GM18907 (cell line): ENCODE data around the gene SHKBP1.
A peak's percentile ranks its signal among the peaks of the same experiment; 100 is the strongest.
"Not testable (repeated sequence)": the region's sequence is repeated elsewhere in the genome, so short reads cannot be mapped to it uniquely, and the experiment has no call there.

Source experiments
- ATAC-seq: cut with Tn5 transposase; IDR thresholded peaks from one replicate; pipeline ENCODE4 v1.9.1; 2021; ENCODE audit warnings: mild to moderate bottlenecking, moderate library complexity; ENCODE audit not compliant: unreplicated experiment

The SHKBP1 gene

DNA sequence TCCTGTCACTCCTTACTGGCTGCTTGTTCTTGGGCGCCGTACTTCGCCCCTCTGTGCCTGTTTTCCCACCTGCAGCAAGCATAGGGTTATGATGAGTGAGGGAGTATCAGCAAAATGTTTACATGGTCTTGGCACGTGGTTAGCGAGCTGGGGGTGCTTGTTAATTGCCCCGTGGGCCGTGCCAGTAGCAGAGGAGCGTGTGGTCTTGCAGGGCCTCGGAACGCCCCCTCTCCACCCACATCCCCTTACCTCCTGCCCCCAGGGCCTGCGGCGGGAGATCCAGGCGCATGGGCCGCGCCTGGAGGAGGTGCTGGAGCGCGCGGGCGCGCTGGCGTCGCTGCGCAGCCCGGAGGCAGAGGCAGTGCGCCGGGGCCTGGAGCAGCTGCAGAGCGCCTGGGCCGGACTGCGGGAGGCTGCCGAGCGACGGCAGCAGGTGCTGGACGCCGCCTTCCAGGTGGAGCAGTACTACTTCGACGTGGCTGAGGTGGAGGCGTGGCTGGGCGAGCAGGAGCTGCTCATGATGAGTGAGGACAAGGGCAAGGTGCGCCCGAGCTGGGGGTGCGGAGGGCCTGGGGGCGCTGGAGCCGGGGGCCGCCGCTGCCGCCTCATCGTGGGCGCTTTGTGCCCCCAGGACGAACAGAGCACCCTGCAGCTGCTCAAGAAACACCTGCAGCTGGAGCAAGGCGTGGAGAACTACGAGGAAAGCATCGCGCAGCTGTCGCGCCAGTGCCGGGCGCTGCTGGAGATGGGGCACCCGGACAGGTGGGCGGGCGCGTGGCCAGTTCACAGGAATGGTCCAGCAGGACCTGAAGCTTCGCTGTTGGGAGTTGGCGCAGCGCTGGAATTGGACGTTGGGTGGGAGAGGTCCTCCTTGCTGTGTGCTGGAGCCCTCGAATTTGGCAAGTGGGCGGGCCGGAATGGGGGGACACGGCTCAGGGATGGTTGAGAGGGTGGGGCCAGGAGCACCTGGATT is 22.5 kb upstream of the SHKBP1 start:
- no peak for ATAC-seq

DNA sequence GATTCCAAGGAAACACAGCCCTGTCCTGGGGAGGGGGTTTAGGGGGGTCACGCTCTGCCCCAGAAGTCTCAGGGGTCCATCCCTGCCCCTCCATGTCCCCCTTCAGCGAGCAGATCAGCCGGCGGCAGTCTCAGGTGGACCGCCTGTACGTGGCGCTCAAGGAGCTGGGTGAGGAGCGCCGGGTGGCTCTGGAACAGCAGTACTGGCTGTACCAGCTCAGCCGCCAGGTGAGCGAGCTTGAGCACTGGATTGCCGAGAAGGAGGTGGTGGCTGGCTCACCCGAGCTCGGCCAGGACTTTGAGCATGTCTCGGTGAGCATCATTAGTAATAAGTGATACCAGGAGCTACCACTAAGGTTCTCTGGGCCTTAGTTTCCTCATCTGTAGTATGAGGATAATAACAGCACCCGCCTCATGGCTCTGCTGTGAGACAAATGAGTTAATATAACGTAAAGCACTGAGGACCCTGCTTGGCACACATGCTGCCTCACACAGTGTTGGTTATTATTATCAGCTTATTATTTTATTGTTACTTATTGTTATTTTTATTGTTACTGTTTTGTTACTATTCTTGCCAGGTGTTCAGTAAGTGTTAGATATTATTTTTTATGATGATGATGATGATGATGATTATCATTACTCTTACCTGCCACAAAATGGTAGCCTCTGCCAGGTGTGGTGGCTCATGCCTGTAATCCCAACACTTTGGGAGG is 20.5 kb upstream of the SHKBP1 start:
- no peak for ATAC-seq

DNA sequence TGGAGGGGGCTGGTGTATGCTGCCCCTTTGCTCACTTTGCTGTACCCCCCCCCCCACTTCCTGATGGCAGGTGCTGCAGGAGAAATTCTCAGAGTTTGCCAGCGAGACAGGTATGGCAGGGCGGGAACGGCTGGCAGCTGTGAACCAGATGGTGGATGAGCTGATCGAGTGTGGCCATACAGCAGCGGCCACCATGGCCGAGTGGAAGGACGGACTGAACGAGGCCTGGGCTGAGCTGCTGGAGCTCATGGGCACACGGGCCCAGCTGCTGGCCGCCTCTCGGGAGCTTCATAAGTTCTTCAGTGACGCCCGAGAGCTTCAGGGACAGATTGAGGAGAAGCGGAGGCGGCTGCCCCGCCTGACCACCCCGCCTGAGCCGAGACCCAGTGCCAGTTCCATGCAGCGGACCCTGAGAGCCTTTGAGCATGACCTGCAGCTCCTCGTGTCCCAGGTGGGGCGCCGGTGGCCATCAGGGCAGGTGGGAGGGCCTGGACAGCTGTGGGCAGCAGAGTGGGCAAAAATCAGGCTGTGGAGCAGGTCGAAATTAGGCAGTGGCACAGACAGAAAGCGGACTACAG is 19.6 kb upstream of the SHKBP1 start:
- ATAC-seq, result no peak

DNA sequence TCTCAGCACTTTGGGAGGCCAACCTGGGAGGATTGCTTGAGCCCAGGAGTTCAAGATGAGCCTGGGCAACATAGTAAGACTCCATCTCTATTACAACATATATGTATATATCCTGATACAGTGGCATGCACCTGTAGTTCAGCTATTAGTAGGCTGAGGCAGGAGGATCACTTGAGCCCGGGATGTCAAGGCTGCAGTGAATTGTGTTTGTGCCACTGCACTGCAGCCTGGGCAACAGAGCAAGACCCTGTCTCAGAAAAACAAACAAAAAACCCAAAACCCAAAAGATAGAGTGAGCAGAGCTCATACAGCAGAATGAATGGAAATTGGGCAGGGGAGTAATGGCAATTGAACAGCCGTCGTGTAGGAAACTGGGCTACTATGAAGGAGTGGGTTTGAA is 17.3 kb upstream of the SHKBP1 start:
- ATAC-seq, result no peak

DNA sequence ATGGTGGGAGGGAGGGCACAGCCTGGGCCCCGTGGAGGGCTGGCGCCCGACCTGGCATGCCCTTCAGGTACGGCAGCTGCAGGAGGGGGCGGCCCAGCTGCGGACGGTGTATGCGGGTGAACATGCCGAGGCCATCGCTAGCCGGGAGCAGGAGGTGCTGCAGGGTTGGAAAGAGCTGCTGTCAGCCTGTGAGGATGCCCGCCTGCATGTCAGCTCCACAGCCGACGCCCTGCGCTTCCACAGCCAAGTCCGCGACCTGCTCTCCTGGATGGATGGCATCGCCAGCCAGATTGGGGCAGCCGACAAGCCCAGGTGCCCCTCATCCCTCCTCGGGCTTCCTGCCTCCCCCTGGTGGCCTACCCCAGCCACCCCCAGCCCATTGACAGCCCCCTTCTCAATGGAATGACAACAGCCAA is 16.6 kb upstream of the SHKBP1 start:
- no peak for ATAC-seq

DNA sequence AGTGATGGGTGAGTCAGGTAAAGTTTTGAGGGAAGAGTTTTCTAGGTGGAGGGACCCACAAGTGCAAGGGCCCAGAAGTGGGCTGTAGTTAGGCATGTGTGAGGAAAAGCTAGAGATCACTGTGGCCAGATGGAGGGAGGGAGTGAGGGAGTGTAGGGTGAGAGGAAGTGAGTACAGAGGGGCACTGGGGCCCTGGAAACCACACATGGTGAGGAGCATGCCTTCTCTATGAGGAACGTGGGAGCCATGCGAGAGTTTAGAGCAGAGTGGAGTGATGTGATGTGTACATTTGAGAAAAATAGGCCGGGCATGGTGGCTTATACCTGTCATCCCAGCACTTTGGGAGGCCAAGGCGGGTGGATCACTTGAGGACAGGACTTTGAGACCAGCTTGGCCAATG is 14.7 kb upstream of the SHKBP1 start:
- no peak for ATAC-seq

DNA sequence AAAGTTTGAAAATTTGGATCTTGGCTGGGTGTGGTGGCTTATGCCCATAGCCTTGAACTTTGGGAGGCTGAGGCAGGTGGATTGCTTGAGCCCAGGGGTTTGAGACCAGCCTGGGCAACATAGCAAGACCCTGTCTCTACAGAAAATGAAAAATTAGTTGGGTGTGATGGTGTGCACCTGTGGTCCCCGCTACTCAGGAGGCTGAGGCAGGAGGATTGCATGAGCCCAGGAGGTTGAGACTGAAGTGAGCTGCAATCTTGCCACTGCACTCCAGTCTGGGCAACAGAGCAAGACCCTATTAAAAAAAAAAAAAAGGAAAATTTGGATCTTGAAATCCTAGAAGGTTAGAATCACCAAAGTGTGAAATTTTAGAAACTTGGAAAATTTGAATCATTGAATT is 12.1 kb upstream of the SHKBP1 start:
- ATAC-seq, result not testable (repeated sequence)

DNA sequence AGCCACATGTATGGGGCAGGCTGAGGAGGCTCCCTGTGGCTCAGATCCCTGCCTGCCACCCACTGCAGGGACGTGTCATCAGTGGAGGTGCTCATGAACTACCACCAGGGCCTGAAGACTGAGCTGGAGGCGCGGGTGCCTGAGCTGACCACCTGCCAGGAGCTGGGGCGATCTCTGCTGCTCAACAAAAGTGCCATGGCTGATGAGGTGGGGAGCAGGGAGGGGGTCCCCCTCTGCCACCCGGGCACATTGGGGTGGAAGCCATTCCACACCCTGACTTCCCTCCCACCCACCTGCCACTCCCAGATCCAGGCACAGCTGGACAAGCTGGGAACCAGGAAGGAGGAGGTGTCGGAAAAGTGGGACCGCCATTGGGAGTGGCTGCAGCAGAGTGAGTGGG is 11.3 kb upstream of the SHKBP1 start:
- no peak for ATAC-seq

DNA sequence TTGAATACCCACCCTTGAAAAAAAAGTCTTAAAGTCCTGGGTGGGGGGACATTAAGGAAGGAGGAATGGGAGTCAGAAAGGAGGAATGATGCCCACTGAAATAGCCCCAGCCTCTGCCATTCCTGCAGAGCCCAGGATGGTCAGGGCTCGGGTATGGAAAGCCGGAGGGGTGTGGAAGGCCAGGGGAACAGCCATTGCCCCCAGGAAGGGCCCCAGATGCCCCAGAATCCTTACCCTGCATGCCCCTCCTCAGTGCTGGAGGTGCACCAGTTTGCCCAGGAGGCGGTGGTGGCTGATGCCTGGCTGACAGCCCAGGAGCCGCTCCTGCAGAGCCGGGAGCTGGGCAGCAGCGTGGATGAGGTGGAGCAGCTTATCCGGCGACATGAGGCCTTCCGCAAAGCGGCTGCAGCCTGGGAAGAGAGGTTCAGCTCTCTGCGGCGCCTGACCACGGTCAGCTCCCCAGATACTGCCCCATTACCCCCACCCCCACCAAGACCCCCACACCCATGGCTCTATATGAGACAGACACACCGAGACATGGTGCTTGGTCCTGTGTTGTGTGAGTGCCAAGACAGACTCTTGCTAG is 10.7 kb upstream of the SHKBP1 start:
- no peak for ATAC-seq

DNA sequence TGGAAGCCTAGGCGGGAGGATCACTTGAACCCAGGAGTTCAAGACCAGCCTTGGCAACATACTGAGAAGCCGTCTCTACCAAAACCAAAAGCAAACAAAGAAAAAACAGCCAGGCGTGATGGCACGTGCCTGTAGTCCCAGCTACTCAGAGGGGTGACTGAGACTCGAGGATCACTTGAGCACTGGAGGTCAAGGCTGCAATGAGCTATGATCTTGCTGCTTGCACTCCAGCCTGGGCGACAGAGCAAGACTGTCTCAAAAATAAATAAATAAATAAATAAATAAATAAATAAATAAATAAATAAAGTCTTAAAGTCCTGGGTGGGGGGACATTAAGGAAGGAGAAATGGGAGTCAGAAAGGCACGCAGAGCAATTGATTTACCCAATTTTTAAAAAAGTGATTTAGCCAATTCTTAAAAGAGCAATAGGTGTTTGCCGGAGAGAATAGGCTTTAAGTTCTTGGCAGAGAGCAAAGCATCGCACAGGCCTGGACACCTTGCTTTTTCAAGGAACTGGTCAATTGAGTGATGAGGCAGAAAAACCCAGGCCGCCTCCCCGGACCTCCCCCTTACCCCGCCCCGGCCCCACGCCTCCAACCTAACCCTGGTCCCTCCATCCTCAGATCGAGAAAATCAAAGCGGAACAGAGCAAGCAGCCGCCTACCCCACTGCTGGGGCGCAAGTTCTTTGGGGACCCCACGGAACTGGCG is 9.5 kb upstream of the SHKBP1 start:
- ATAC-seq, result no peak

DNA sequence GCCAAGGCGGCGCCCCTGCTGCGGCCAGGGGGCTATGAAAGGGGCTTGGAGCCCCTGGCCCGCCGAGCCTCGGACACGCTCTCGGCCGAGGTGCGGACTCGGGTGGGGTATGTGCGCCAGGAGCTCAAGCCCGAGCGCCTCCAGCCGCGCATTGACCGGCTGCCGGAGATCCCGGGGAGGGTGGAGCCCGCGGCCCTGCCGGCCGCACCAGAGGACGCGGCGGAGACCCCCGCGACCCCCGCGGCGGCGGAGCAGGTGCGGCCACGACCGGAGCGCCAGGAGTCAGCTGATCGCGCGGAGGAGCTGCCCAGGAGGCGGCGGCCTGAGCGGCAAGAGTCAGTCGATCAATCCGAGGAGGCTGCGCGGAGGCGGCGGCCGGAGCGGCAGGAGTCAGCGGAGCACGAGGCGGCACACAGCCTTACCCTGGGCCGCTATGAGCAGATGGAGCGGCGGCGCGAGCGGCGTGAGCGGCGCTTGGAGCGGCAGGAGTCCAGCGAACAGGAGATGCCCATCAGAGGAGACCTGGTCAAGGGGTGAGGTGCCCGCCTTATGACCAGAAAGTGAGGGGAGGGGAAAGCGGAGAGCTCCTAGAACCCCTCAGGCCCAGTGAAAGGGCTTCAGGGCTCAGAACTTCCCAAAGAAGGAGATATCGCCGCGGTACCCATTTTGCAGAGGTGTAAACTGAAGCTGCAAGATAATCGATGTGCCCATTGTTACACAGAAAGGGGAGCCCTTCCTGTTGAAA is 8.8 kb upstream of the SHKBP1 start:
- ATAC-seq, result no peak

DNA sequence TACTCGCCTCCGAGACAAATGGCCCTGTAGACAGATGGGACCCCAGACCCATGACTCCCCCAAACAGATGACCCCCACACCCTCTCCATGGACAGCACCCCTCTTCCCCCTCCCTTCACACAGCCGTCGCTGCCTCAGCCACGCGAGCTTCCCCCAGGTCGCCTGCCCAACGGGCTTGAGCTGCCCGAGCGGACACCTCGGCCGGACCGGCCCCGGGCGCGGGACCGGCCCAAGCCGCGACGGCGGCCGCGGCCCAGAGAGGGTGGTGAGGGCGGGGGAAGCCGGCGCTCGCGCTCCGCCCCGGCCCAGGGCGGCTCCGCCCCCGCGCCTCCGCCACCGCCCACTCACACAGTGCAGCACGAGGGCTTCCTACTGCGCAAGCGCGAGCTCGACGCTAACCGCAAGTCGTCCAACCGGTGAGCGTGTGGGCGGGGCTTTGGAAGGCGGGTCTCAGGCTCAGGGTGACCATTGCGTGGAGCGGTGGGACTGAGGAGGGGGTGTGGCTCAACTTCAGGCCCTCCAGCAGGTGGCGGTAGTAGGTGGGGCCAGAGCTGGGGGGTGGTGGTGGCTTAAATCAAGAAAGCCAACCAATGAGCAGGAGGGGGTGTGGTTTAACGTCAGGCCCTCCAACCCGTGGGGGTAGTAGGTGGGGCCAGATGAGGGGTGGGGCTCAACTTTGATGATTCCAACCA is 6.2 kb upstream of the SHKBP1 start:
- peak; percentile 83 for ATAC-seq

DNA sequence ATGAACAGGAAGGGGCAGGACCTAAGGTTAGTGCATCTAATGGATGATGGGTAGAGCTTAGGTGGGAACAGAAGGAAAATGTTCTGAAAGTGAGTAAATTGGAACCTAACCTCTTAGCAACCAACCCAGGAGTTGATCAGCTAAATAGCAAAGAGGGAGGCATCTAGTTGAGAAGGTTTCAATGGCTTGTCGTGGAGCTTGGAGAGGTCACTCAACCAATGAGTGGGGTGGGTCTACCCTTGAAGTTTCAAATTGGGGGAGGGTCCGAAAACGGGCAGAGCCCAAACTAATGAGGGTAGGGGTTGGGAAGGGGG is 5.7 kb upstream of the SHKBP1 start:
- no peak for ATAC-seq

DNA sequence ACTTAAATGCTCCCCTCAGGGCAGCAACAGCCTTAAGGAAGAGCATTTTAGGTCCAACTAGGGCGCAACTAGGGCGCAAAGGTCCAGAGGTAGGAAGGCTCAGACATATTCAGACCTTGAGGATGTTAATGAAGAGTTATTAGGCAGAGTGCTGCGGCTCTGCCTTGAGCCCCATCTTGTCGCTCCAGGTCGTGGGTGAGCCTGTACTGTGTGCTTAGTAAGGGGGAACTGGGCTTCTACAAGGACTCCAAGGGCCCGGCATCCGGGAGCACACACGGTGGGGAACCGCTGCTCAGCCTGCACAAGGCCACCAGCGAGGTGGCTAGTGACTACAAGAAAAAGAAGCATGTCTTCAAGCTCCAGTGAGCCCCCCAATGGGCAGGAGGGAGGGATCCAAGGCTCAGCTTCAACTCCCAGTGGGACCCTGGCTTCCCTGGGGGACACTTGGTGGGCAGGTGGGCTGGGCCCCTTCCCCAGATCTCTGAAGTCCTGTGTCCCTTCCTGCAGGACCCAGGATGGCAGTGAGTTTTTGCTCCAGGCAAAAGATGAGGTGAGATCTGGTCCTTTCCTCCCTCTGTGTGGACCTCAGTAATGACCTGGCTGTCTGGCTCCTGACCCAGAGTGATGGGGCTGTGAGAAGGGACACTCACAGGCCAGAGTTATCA is 4.7 kb upstream of the SHKBP1 start:
- no peak for ATAC-seq

DNA sequence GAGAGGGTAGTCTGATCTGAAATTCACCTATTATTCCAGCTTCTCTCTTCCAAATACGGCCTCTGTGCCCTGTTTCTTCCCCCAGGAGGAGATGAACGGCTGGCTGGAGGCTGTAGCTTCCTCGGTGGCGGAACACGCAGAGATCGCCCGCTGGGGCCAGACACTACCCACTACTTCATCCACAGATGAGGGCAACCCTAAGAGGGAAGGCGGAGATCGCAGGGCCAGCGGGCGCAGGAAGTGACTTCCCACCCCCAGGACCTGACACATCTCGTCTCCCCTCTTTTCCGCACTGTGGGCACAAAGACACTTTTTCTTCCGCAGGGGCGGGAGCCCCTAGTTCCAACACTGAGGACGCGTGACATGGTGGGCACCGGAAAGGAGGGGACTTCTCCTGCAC is 1.3 kb upstream of the SHKBP1 start:
- ATAC-seq, result no peak

DNA sequence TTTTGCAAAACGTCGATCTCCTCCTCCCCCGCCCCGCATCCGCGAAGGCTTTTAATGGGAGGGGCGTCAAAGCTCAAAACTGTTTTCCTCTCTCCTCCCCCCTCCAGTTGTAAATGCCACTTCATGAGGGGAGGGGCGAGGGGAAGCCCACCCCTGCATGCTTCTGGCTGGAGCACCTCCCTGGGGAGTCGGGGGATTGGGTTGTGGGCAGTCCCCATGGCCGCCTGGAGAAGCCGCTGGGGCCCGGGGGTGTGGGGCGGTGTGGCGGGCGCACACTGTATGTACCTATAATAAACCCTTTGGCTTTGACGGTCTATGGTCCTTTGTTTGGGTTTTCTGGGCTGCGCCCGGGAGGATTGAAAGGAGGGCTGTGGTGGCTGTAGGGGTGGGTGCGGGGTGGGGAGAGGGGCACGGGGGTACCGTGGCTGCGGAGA is 505 bp upstream of the SHKBP1 start:
- ATAC-seq, result peak; percentile 22

DNA sequence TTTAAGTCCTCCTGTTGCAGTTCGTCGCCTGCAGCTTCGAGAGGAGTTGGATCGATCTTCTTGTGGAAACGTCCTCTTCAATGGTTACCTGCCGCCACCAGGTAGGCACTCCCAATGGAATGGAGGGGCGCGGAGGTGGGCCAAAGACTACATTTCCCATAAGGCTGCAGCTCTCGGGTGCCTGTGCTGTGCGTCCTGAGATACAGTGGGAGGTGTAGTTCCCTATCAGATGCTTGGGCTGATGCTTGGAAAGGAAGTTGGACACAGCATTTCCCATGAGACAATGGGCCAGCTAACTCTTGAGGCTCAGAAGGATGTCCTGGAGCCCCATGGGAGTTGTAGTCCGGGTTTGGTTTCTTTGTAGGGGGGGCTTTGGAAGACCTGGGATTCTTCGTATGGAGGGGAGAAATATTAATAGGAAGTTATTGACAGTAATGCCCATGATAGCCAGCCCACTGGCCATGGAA is 1.8 kb downstream of the SHKBP1 start:
- no peak for ATAC-seq

DNA sequence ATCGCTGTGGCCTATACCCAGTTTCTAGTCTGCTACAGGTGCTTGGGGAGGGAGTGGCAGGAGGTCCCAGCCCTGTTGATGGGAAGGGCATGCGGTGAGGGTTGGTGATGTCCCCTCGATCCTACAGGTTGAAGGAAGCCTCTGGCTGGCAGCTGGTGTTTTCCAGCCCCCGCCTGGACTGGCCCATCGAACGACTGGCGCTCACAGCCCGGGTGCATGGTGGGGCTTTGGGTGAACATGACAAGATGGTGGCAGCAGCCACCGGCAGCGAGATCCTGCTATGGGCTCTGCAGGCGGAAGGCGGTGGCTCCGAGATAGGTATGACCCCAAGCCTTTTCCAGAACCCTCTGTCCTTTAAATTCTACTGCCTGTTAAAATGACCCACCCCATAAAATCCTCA is 3.9 kb downstream of the SHKBP1 start:
- ATAC-seq, result no peak

DNA sequence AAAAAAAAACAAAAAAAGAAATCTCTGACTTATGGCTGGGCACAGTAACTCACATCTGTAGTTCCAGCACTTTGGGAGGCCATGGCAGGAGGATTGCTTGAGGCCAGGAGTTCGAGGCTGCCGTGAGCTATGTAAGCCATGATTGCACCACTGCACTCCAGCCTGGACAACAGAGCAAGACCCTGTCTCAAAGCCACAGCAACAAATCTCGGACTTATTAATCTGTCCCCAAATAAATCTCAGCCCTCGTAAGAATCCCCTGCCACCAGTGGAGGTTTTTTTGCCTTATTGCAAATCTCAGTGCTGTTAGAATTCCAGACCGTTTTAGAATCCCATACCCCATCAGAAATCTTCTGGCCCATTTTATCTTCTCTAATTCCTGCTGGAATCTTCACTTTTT is 4.9 kb downstream of the SHKBP1 start:
- ATAC-seq, result no peak
